Middle frontal gyrus (tissue), 1 donor: ENCODE results near the gene DENND1B.
"Not testable (repeated sequence)": the region's sequence is repeated elsewhere in the genome, so short reads cannot be mapped to it uniquely, and the experiment has no call there.

Experiments
- DNase-seq: peaks from one replicate; pipeline ENCODE4 v3.0.0-alpha.2; 2015; ENCODE audit warnings: low spot score; ENCODE audit errors: extremely low spot score

The DENND1B gene

GRCh38 chr1:197744979-197745378 lies 30.3 kb downstream of the DENND1B start:
- no peak for DNase-seq

- no peak for DNase-seq
Measured at GRCh38 chr1:197743578-197743977, 31.7 kb downstream of the DENND1B start.

- no peak for DNase-seq
Measured at GRCh38 chr1:197740992-197741391, 34.3 kb downstream of the DENND1B start.

- DNase-seq = no peak
Measured at GRCh38 chr1:197738927-197739326, 36.4 kb downstream of the DENND1B start.

GRCh38 chr1:197737916-197738315 lies 37.4 kb downstream of the DENND1B start:
- DNase-seq = no peak

GRCh38 chr1:197736685-197737084 lies 38.6 kb downstream of the DENND1B start:
- DNase-seq = no peak

GRCh38 chr1:197735461-197735860 lies 39.8 kb downstream of the DENND1B start:
- no peak for DNase-seq

- no peak for DNase-seq
Measured at GRCh38 chr1:197733324-197733723, 42.0 kb downstream of the DENND1B start.

- no peak for DNase-seq
Measured at GRCh38 chr1:197732187-197732586, 43.1 kb downstream of the DENND1B start.

- DNase-seq = no peak
Measured at GRCh38 chr1:197731449-197731848, 43.8 kb downstream of the DENND1B start.

GRCh38 chr1:197725976-197726375 lies 49.3 kb downstream of the DENND1B start:
- DNase-seq = no peak

- no peak for DNase-seq
Measured at GRCh38 chr1:197725044-197725443, 50.2 kb downstream of the DENND1B start.

GRCh38 chr1:197715806-197716205 lies 59.5 kb downstream of the DENND1B start:
- no peak for DNase-seq

GRCh38 chr1:197706601-197707000 lies 68.7 kb downstream of the DENND1B start:
- DNase-seq = no peak

- no peak for DNase-seq
Measured at GRCh38 chr1:197705941-197706340, 69.3 kb downstream of the DENND1B start.

GRCh38 chr1:197700688-197701087 lies 74.6 kb downstream of the DENND1B start:
- not testable (repeated sequence) for DNase-seq

GRCh38 chr1:197696372-197696771 lies 78.9 kb downstream of the DENND1B start:
- no peak for DNase-seq

GRCh38 chr1:197695961-197696360 lies 79.3 kb downstream of the DENND1B start:
- DNase-seq = no peak

- DNase-seq = no peak
Measured at GRCh38 chr1:197692965-197693364, 82.3 kb downstream of the DENND1B start.

GRCh38 chr1:197691816-197692215 lies 83.5 kb downstream of the DENND1B start:
- no peak for DNase-seq

- DNase-seq = no peak
Measured at GRCh38 chr1:197690074-197690473, 85.2 kb downstream of the DENND1B start.

- DNase-seq = no peak
Measured at GRCh38 chr1:197688233-197688632, 87.0 kb downstream of the DENND1B start.

GRCh38 chr1:197686702-197687355 lies 88.5 kb downstream of the DENND1B start:
- no peak for DNase-seq

GRCh38 chr1:197686231-197686630 lies 89.0 kb downstream of the DENND1B start:
- DNase-seq = no peak
